ENCODE measurements around the gene CTNNA3.

DNA sequence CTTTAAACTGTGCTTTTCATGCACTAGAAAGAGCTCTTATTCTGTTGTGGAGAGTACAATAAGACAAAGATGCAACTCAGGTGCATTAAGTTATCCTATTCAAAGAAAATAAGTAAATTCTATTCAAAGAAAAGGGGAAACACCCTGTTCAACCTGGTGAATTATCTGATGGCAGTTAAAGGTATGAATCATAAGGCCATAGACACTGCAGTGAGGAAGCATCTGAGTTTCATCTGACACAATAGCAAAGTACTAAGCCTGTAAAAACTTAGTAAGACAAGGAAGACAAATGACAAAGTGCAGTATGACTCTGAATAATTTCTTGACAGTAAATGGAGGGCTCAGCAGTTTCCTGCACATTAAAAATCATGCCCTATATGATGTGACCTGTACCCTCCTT lies 861.2 kb downstream of the CTNNA3 start:
- TF ChIP-seq, protein P1, sequence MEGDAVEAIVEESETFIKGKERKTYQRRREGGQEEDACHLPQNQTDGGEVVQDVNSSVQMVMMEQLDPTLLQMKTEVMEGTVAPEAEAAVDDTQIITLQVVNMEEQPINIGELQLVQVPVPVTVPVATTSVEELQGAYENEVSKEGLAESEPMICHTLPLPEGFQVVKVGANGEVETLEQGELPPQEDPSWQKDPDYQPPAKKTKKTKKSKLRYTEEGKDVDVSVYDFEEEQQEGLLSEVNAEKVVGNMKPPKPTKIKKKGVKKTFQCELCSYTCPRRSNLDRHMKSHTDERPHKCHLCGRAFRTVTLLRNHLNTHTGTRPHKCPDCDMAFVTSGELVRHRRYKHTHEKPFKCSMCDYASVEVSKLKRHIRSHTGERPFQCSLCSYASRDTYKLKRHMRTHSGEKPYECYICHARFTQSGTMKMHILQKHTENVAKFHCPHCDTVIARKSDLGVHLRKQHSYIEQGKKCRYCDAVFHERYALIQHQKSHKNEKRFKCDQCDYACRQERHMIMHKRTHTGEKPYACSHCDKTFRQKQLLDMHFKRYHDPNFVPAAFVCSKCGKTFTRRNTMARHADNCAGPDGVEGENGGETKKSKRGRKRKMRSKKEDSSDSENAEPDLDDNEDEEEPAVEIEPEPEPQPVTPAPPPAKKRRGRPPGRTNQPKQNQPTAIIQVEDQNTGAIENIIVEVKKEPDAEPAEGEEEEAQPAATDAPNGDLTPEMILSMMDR (IDR thresholded peaks at IDR 0.05) = no peak
- TF ChIP-seq POLR2A (IDR thresholded peaks at IDR 0.05) = no peak

Data from right lobe of liver (tissue), 4 donors.